Neural progenitor cell (in vitro differentiated cells): Measurements from ENCODE around the gene TUBB2A. TPM values are rescaled to one million over a fixed set of nuclear protein-coding genes. Genes with fewer than 3 reads are reported as not detected.
"Not testable (repeated sequence)": the region's sequence is repeated elsewhere in the genome, so short reads cannot be mapped to it uniquely, and the experiment has no call there.

ENCODE experiments used
- DNase-seq: peaks from one replicate; pipeline ENCODE4 v3.0.0-alpha.2; 2016; ENCODE audit warnings: low spot score
- H2AFZ ChIP-seq: fragments of 200-600 bp; sonication (generic); replicated peaks from 2 replicates; pipeline ENCODE4 v1.6.1; 2016; ENCODE audit warnings: antibody characterized with exemption
- H3F3A ChIP-seq: fragments of 200-600 bp; sonication (generic); 2 replicates; pipeline ENCODE4 v1.6.1; 2016; ENCODE audit warnings: antibody characterized with exemption, low read depth
- H3K27ac ChIP-seq: fragments of 200-600 bp; sonication (generic); 2 replicates; pipeline ENCODE4 v1.5.1; 2016; ENCODE audit warnings: mild to moderate bottlenecking
- H3K27me3 ChIP-seq: fragments of 200-600 bp; sonication (generic); 2 replicates; pipeline ENCODE4 v1.6.1; 2016; ENCODE audit warnings: mild to moderate bottlenecking, moderate library complexity
- H3K36me3 ChIP-seq: fragments of 200-600 bp; sonication (generic); 2 replicates; pipeline ENCODE4 v1.5.1; 2016
- H3K4me1 ChIP-seq: fragments of 200-600 bp; sonication (generic); 2 replicates; pipeline ENCODE4 v1.6.1; 2016; ENCODE audit warnings: mixed run types
- H3K4me2 ChIP-seq: fragments of 200-600 bp; sonication (generic); 2 replicates; pipeline ENCODE4 v1.6.1; 2016
- H3K4me3 ChIP-seq: fragments of 200-600 bp; sonication (generic); 2 replicates; pipeline ENCODE4 v1.5.1; 2016
- H3K79me2 ChIP-seq: fragments of 200-600 bp; sonication (generic); 2 replicates; pipeline ENCODE4 v1.6.1; 2016; ENCODE audit warnings: low read depth
- H3K9ac ChIP-seq: fragments of 200-600 bp; sonication (generic); 2 replicates; pipeline ENCODE4 v1.6.1; 2016
- H3K9me3 ChIP-seq: fragments of 200-600 bp; sonication (generic); 2 replicates; pipeline ENCODE4 v1.5.1; 2016; ENCODE audit warnings: low read depth
- H4K20me1 ChIP-seq: fragments of 200-600 bp; sonication (generic); 2 replicates; pipeline ENCODE4 v1.6.1; 2016; ENCODE audit warnings: low read depth
- H3K27ac Mint-ChIP-seq: 3 replicates; pipeline ENCODE4 v1.8.0; 2021; ENCODE audit warnings: mixed read lengths
- H3K27me3 Mint-ChIP-seq: 2 replicates; pipeline ENCODE4 v1.8.0; 2022; ENCODE audit warnings: low read depth, mild to moderate bottlenecking, inconsistent platforms, moderate library complexity, mixed read lengths; ENCODE audit not compliant: insufficient read depth
- H3K36me3 Mint-ChIP-seq: 3 replicates; pipeline ENCODE4 v1.8.0; 2021; ENCODE audit warnings: mixed read lengths
- H3K4me1 Mint-ChIP-seq: 3 replicates; pipeline ENCODE4 v1.8.0; 2021; ENCODE audit warnings: mixed read lengths
- H3K4me3 Mint-ChIP-seq: 3 replicates; pipeline ENCODE4 v1.8.0; 2021; ENCODE audit warnings: mild to moderate bottlenecking, moderate library complexity, mixed read lengths
- H3K9me3 Mint-ChIP-seq: 3 replicates; pipeline ENCODE4 v1.8.0; 2020; ENCODE audit warnings: mixed read lengths
- EZH2 ChIP-seq: fragments of 200-600 bp; sonication (generic); IDR thresholded peaks from 2 replicates; pipeline ENCODE4 v1.6.1; 2017; ENCODE audit warnings: antibody characterized with exemption, mild to moderate bottlenecking, moderate library complexity
- EZH2phosphoT487 ChIP-seq: fragments of 200-600 bp; sonication (generic); IDR thresholded peaks from 2 replicates; pipeline ENCODE4 v1.6.1; 2017; ENCODE audit warnings: antibody characterized with exemption
- total RNA-seq: library from RNA; depleted of rRNA; stranded (reverse); fragments of >200 nt; gene quantifications from 2 replicates; pipeline ENCODE4 v1.2.3, GENCODE V29; 2015; ENCODE audit warnings: low replicate concordance
- TF ChIP-seq, protein P1 (sequence below): fragments of 200-600 bp; sonication (generic); IDR thresholded peaks from 2 replicates; pipeline ENCODE4 v1.5.1; 2017; ENCODE audit warnings: antibody characterized with exemption, mild to moderate bottlenecking

Gene TUBB2A
- total RNA-seq, 1 donor from 2014 or later: 57.9 TPM

DNA sequence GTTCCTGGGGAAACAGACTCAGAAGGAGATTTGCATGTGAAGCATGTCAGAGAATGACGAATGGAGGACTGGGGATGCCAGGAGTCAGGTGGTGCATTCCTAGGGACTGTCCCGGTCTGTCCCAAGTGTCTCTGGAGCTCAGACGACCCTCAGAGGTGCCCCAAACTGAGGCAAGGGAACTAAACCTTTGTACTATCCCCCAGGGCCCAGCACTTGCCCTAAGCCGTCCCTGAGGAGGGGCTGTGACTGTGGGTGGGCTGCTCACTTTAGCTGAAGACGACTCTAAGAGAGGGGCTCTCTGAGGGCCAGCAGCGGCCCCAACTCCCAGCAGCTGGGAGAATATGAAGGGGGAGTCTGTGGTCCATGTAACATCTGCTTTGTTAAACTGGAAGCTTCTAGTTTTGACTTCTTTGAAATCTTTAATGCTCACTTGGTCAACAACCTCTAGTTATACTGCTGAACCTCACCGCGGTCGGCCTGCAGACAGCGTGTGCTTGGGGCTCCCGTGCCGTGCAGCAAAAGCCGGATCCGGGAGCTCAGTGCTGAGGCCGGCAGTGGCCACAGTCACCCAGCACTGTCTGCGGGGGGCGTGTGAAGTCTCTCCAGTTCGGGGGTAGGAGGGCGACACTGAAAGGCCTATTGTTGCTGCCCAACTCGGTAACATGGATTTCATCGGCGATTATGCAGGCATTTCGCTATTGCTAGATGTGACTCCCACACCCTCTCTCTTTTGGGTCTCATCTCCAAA is 35.9 kb upstream of the TUBB2A start:
- peak overlapping the region; percentile 95 for H2AFZ ChIP-seq
- no peak overlapping the region for H3K4me3 ChIP-seq
- peaks cover 35% of the 10 kb centered on the region for H3K4me1 ChIP-seq
- TF ChIP-seq EZH2phosphoT487 (no peak), EZH2 (no peak)
- TF ChIP-seq, protein P1, sequence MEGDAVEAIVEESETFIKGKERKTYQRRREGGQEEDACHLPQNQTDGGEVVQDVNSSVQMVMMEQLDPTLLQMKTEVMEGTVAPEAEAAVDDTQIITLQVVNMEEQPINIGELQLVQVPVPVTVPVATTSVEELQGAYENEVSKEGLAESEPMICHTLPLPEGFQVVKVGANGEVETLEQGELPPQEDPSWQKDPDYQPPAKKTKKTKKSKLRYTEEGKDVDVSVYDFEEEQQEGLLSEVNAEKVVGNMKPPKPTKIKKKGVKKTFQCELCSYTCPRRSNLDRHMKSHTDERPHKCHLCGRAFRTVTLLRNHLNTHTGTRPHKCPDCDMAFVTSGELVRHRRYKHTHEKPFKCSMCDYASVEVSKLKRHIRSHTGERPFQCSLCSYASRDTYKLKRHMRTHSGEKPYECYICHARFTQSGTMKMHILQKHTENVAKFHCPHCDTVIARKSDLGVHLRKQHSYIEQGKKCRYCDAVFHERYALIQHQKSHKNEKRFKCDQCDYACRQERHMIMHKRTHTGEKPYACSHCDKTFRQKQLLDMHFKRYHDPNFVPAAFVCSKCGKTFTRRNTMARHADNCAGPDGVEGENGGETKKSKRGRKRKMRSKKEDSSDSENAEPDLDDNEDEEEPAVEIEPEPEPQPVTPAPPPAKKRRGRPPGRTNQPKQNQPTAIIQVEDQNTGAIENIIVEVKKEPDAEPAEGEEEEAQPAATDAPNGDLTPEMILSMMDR: no peak
- H3K4me1 Mint-ChIP-seq: peaks cover 33% of the 10 kb centered on the region
- no peak overlapping the region for H3K27ac ChIP-seq
- H3K4me2 ChIP-seq: peak overlapping the region; percentile 68
- no peaks in the 10 kb centered on the region for H3K36me3 ChIP-seq
- no peaks in the 10 kb centered on the region for H3K9me3 ChIP-seq
- peaks cover 16% of the 10 kb centered on the region for H3K36me3 Mint-ChIP-seq
- no peaks in the 10 kb centered on the region for H3K79me2 ChIP-seq
- no peak overlapping the region for H3K9ac ChIP-seq
- H3K27me3 Mint-ChIP-seq: peaks cover 3% of the 10 kb centered on the region
- DNase-seq: peak; percentile 30
- peaks cover 43% of the 10 kb centered on the region for H3F3A ChIP-seq
- peaks cover 5% of the 10 kb centered on the region for H3K9me3 Mint-ChIP-seq
- H4K20me1 ChIP-seq: no peaks in the 10 kb centered on the region
- no peaks in the 10 kb centered on the region for H3K27me3 ChIP-seq
- H3K4me3 Mint-ChIP-seq: peak overlapping the region; percentile 70
- H3K27ac Mint-ChIP-seq: peak overlapping the region; percentile 96

- no peak overlapping the region for H3K27ac ChIP-seq
Measured at GRCh38 chr6:3190779-3191178, 33.4 kb upstream of the TUBB2A start.

GRCh38 chr6:3190056-3190455 is 32.7 kb upstream of the TUBB2A start:
- Histone ChIP-seq H3K4me1 (peaks cover 24% of the 10 kb centered on the region), H3K27ac (no peak overlapping the region), H3K4me3 (no peak overlapping the region), H2AFZ (no peak overlapping the region), H3K4me2 (no peak overlapping the region), H3K27me3 (no peaks in the 10 kb centered on the region), H3K79me2 (no peaks in the 10 kb centered on the region), H4K20me1 (no peaks in the 10 kb centered on the region), H3K9me3 (no peaks in the 10 kb centered on the region), H3K9ac (no peak overlapping the region), H3F3A (peaks cover 24% of the 10 kb centered on the region), H3K36me3 (no peaks in the 10 kb centered on the region)
- Mint-ChIP-seq H3K27ac (peak overlapping the region; percentile 53), H3K4me1 (peaks cover 39% of the 10 kb centered on the region), H3K36me3 (peaks cover 18% of the 10 kb centered on the region), H3K4me3 (no peak overlapping the region), H3K9me3 (peaks cover 6% of the 10 kb centered on the region), H3K27me3 (no peaks in the 10 kb centered on the region)
- no peak for DNase-seq
- TF ChIP-seq EZH2: no peak
- TF ChIP-seq, protein P1: no peak

More at GRCh38 chr6:3190779-3191178, 33.4 kb upstream of the TUBB2A start:
- Histone ChIP-seq H3F3A (peaks cover 31% of the 10 kb centered on the region), H3K4me1 (peaks cover 31% of the 10 kb centered on the region), H4K20me1 (no peaks in the 10 kb centered on the region), H3K4me2 (no peak overlapping the region), H3K9ac (no peak overlapping the region), H3K9me3 (no peaks in the 10 kb centered on the region), H3K27me3 (no peaks in the 10 kb centered on the region), H3K4me3 (no peak overlapping the region), H3K36me3 (no peaks in the 10 kb centered on the region), H2AFZ (no peak overlapping the region), H3K79me2 (no peaks in the 10 kb centered on the region)
- H3K9me3 Mint-ChIP-seq: peaks cover 6% of the 10 kb centered on the region
- peak overlapping the region; percentile 78 for H3K27ac Mint-ChIP-seq
- H3K27me3 Mint-ChIP-seq: no peaks in the 10 kb centered on the region
- TF ChIP-seq, protein P1: no peak
- TF ChIP-seq EZH2 (no peak), EZH2phosphoT487 (no peak)
- H3K4me3 Mint-ChIP-seq: no peak overlapping the region
- no peak for DNase-seq
- H3K4me1 Mint-ChIP-seq: peaks cover 39% of the 10 kb centered on the region
- peaks cover 18% of the 10 kb centered on the region for H3K36me3 Mint-ChIP-seq

GRCh38 chr6:3189192-3189591 is 31.8 kb upstream of the TUBB2A start:
- not testable (repeated sequence) for H3K4me3 Mint-ChIP-seq
- H3K4me1 Mint-ChIP-seq: peaks cover 43% of the 10 kb centered on the region

More at GRCh38 chr6:3189192-3189591, 31.8 kb upstream of the TUBB2A start:
- H4K20me1 ChIP-seq, H3K79me2 ChIP-seq, H3K9me3 ChIP-seq, H3K4me2 ChIP-seq, H3K27ac ChIP-seq, DNase-seq, H3K27ac Mint-ChIP-seq, H3K4me3 ChIP-seq, H3K9ac ChIP-seq, H2AFZ ChIP-seq, H3K27me3 ChIP-seq, H3K9me3 Mint-ChIP-seq, H3K36me3 ChIP-seq, H3K27me3 Mint-ChIP-seq: not testable (repeated sequence)
- Histone ChIP-seq H3F3A (peaks cover 15% of the 10 kb centered on the region), H3K4me1 (peaks cover 15% of the 10 kb centered on the region)
- peaks cover 22% of the 10 kb centered on the region for H3K36me3 Mint-ChIP-seq
